Measurements from ENCODE around the gene ITGB7. TPM values are rescaled to one million over a fixed set of nuclear protein-coding genes. Genes with fewer than 3 reads are reported as not detected.
A peak's percentile ranks its signal among the peaks of the same experiment; 100 is the strongest.

Gene ITGB7
- total and polyA plus RNA-seq, 9 of the 15 experiments (the other 6 are each of a cell fraction or from before 2014, with no cell fraction given), result 0.06 to 2.0 (median 0.67) TPM

- TF ChIP-seq HNRNPL (IDR thresholded peaks at IDR 0.05; ENCODE audit: low read depth, low read length) (no peak), STAG1 (CRISPR knock-in tag; IDR thresholded peaks at IDR 0.05; ENCODE audit: borderline replicate concordance) (no peak), LEF1 (IDR thresholded peaks at IDR 0.05) (peak; percentile 57; the same call in 1 of the 2 replicates), MTA3 (IDR thresholded peaks at IDR 0.05; ENCODE audit: borderline replicate concordance) (peak; percentile 89; the same call in 1 of the 2 replicates), ZNF134 (CRISPR knock-in tag; conservative IDR thresholded peaks at IDR 0.05) (no peak), ZNF280B (CRISPR knock-in tag; IDR thresholded peaks at IDR 0.05) (no peak), NFRKB (IDR thresholded peaks at IDR 0.05; ENCODE audit: low read depth) (peak; percentile 86), CTCFL (IDR thresholded peaks at IDR 0.05; ENCODE audit: borderline replicate concordance, insufficient read depth, low read depth, low read length, poor library complexity, severe bottlenecking) (peak; percentile 21), CSDE1 (IDR thresholded peaks at IDR 0.05) (no peak), ZNF445 (CRISPR knock-in tag; IDR thresholded peaks at IDR 0.05; ENCODE audit: low read depth) (no peak), TFAM (CRISPR knock-in tag; conservative IDR thresholded peaks at IDR 0.05) (no peak), HDAC8 (tag; IDR thresholded peaks at IDR 0.05) (no peak), PHB (CRISPR knock-in tag; IDR thresholded peaks at IDR 0.05) (0 out of 2 replicates have a peak, but pooled peaks have one; percentile 59), GABPA (tag; conservative IDR thresholded peaks at IDR 0.05; ENCODE audit: low read depth) (peak; percentile 79), CEBPB (tag; IDR thresholded peaks at IDR 0.05) (no peak), HNRNPK (IDR thresholded peaks at IDR 0.05; ENCODE audit: low read depth, low read length, poor library complexity, severe bottlenecking) (no peak), EGR1 (conservative IDR thresholded peaks at IDR 0.05) (0 out of 2 replicates have a peak, but pooled peaks have one; percentile 17)
- TF ChIP-seq, protein P1, sequence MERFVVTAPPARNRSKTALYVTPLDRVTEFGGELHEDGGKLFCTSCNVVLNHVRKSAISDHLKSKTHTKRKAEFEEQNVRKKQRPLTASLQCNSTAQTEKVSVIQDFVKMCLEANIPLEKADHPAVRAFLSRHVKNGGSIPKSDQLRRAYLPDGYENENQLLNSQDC (CRISPR knock-in tag; IDR thresholded peaks at IDR 0.05), result no peak
- TF ChIP-seq, protein P2, sequence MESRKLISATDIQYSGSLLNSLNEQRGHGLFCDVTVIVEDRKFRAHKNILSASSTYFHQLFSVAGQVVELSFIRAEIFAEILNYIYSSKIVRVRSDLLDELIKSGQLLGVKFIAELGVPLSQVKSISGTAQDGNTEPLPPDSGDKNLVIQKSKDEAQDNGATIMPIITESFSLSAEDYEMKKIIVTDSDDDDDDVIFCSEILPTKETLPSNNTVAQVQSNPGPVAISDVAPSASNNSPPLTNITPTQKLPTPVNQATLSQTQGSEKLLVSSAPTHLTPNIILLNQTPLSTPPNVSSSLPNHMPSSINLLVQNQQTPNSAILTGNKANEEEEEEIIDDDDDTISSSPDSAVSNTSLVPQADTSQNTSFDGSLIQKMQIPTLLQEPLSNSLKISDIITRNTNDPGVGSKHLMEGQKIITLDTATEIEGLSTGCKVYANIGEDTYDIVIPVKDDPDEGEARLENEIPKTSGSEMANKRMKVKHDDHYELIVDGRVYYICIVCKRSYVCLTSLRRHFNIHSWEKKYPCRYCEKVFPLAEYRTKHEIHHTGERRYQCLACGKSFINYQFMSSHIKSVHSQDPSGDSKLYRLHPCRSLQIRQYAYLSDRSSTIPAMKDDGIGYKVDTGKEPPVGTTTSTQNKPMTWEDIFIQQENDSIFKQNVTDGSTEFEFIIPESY (CRISPR knock-in tag; IDR thresholded peaks at IDR 0.05), result no peak
These were observed 14.4 kb upstream of the ITGB7 start (continued) for GRCh38 chr12:53221203-53222080.
